Activated gamma-delta T cell (primary cell): ENCODE data around the gene OR2S2.
"Not testable (repeated sequence)": the region's sequence is repeated elsewhere in the genome, so short reads cannot be mapped to it uniquely, and the experiment has no call there.

ENCODE experiments used
- DNase-seq: peaks from one replicate; lab custom pipeline; 2025; lab: John Stamatoyannopoulos, UW

Gene OR2S2

GRCh38 chr9:35962126-35962906, 4.4 kb upstream of the OR2S2 start:
- no peak for DNase-seq

GRCh38 chr9:35960039-35960655, 2.2 kb upstream of the OR2S2 start:
- no peak for DNase-seq

GRCh38 chr9:35956651-35957050, 1.3 kb downstream of the OR2S2 start:
- DNase-seq = no peak

- no peak for DNase-seq
These were observed 2.9 kb downstream of the OR2S2 start for GRCh38 chr9:35954942-35955546.

GRCh38 chr9:35952526-35953191, 5.3 kb downstream of the OR2S2 start:
- no peak for DNase-seq

GRCh38 chr9:35951736-35952135, 6.2 kb downstream of the OR2S2 start:
- no peak for DNase-seq

- DNase-seq = no peak
These were observed 9.0 kb downstream of the OR2S2 start for GRCh38 chr9:35948901-35949318.

GRCh38 chr9:35948451-35948850, 9.5 kb downstream of the OR2S2 start:
- DNase-seq = no peak

- DNase-seq = no peak
These were observed 12.5 kb downstream of the OR2S2 start for GRCh38 chr9:35945341-35946018.

GRCh38 chr9:35944841-35945240, 13.1 kb downstream of the OR2S2 start:
- DNase-seq = no peak

- no peak for DNase-seq
These were observed 13.8 kb downstream of the OR2S2 start for GRCh38 chr9:35944173-35944572.

- no peak for DNase-seq
These were observed 15.7 kb downstream of the OR2S2 start for GRCh38 chr9:35942286-35942685.

- no peak for DNase-seq
These were observed 17.2 kb downstream of the OR2S2 start for GRCh38 chr9:35940458-35941407.

GRCh38 chr9:35939679-35940250, 18.2 kb downstream of the OR2S2 start:
- DNase-seq = no peak

- no peak for DNase-seq
These were observed 19.2 kb downstream of the OR2S2 start for GRCh38 chr9:35938474-35939356.

- DNase-seq = no peak
These were observed 20.7 kb downstream of the OR2S2 start for GRCh38 chr9:35937227-35937626.

- no peak for DNase-seq
These were observed 22.0 kb downstream of the OR2S2 start for GRCh38 chr9:35935755-35936509.

- no peak for DNase-seq
These were observed 22.7 kb downstream of the OR2S2 start for GRCh38 chr9:35935261-35935660.

- DNase-seq = not testable (repeated sequence)
These were observed 23.9 kb downstream of the OR2S2 start for GRCh38 chr9:35934069-35934468.
